Mesenchymal stem cell (in vitro differentiated cells and primary cell): ENCODE results near the gene AFF4.
"Not testable (repeated sequence)": the region's sequence is repeated elsewhere in the genome, so short reads cannot be mapped to it uniquely, and the experiment has no call there.

ENCODE experiments used
- DNase-seq: peaks from one replicate; pipeline ENCODE4 v3.0.0-alpha.2; 2013
- H2AFZ ChIP-seq: one replicate; pipeline ENCODE4 v1.6.1; 2013; ENCODE audit warnings: low read depth, mild to moderate bottlenecking, control low read depth, inconsistent platforms, low read length, moderate library complexity
- H2AK5ac ChIP-seq: 2 replicates; pipeline ENCODE4 v1.6.1; 2013; ENCODE audit warnings: low read length, moderate library complexity, mild to moderate bottlenecking, inconsistent platforms; ENCODE audit not compliant: severe bottlenecking
- H2BK120ac ChIP-seq: one replicate; pipeline ENCODE4 v1.6.1; 2013; ENCODE audit warnings: low read depth, mild to moderate bottlenecking, inconsistent platforms, low read length, moderate library complexity
- H2BK12ac ChIP-seq, 2 experiments: one replicate each; pipeline ENCODE4 v1.6.1; 2013; ENCODE audit warnings: inconsistent platforms in 2 of 2, low read length in 2 of 2, mild to moderate bottlenecking in 2 of 2, moderate library complexity in 2 of 2, control low read depth in 1 of 2
- H2BK15ac ChIP-seq: one replicate; pipeline ENCODE4 v1.6.1; 2013; ENCODE audit warnings: mild to moderate bottlenecking, low read depth, inconsistent platforms; ENCODE audit not compliant: poor library complexity, severe bottlenecking
- H2BK5ac ChIP-seq: 2 replicates; pipeline ENCODE4 v1.6.1; 2013; ENCODE audit warnings: low read depth, mild to moderate bottlenecking, low read length, control low read depth, inconsistent platforms; ENCODE audit not compliant: poor library complexity, severe bottlenecking
- H3K14ac ChIP-seq, 2 experiments: one replicate each; pipeline ENCODE4 v1.6.1; 2013; ENCODE audit warnings: inconsistent platforms in 2 of 2, low read length in 2 of 2, control low read depth in 1 of 2, mild to moderate bottlenecking in 1 of 2, moderate library complexity in 1 of 2
- H3K18ac ChIP-seq, 2 experiments: one replicate each; pipeline ENCODE4 v1.6.1; 2013; ENCODE audit warnings: inconsistent platforms in 2 of 2, low read length in 2 of 2, control low read depth in 1 of 2, low read depth in 1 of 2, mild to moderate bottlenecking in 1 of 2
- H3K23ac ChIP-seq, 2 experiments: one replicate each; pipeline ENCODE4 v1.6.1; 2013; ENCODE audit warnings: inconsistent platforms in 2 of 2, low read length in 2 of 2, mild to moderate bottlenecking in 2 of 2, moderate library complexity in 2 of 2, control low read depth in 1 of 2
- H3K27ac ChIP-seq: 2 replicates; pipeline ENCODE4 v1.5.1; 2013; ENCODE audit warnings: mild to moderate bottlenecking, moderate library complexity, low read length, control low read depth, inconsistent platforms; ENCODE audit not compliant: poor library complexity, severe bottlenecking
- H3K27me3 ChIP-seq, 2 experiments: 2 replicates each; pipeline versions ENCODE4 v1.6.1 to v1.7.0; 2013; ENCODE audit warnings: low read length in 2 of 2, mild to moderate bottlenecking in 2 of 2, moderate library complexity in 2 of 2, control low read depth in 1 of 2, inconsistent platforms in 1 of 2; ENCODE audit not compliant: control insufficient read depth in 1 of 2, insufficient read depth in 1 of 2
- H3K36me3 ChIP-seq, 2 experiments: 2 replicates each; pipeline versions ENCODE4 v1.6.1 to v1.7.0; 2013; ENCODE audit warnings: low read length in 2 of 2, control low read depth in 1 of 2, inconsistent platforms in 1 of 2, low read depth in 1 of 2, mild to moderate bottlenecking in 1 of 2; ENCODE audit not compliant: insufficient read depth in 2 of 2, control insufficient read depth in 1 of 2
- H3K4ac ChIP-seq, 2 experiments: one replicate each; pipeline ENCODE4 v1.6.1; 2013; ENCODE audit warnings: inconsistent platforms in 2 of 2, low read length in 2 of 2, mild to moderate bottlenecking in 2 of 2, moderate library complexity in 2 of 2, control low read depth in 1 of 2, low read depth in 1 of 2
- H3K4me1 ChIP-seq: 2 replicates; pipeline ENCODE4 v1.6.1; 2013; ENCODE audit warnings: low read depth, low read length, control low read depth; ENCODE audit not compliant: control insufficient read depth, insufficient read depth
- H3K4me2 ChIP-seq: 2 replicates; pipeline ENCODE4 v1.6.1; 2013; ENCODE audit warnings: low read length, mild to moderate bottlenecking, inconsistent platforms; ENCODE audit not compliant: poor library complexity, severe bottlenecking
- H3K4me3 ChIP-seq, 2 experiments: 2 replicates each; pipeline versions ENCODE4 v1.5.1 to v1.7.0; 2013; ENCODE audit warnings: low read length in 2 of 2, mild to moderate bottlenecking in 2 of 2, control low read depth in 1 of 2, low read depth in 1 of 2; ENCODE audit not compliant: insufficient read depth in 1 of 2
- H3K79me1 ChIP-seq: replicated peaks from 2 replicates; pipeline ENCODE4 v1.6.1; 2013; ENCODE audit warnings: mild to moderate bottlenecking, control low read depth, low read length, inconsistent platforms; ENCODE audit not compliant: poor library complexity, severe bottlenecking
- H3K9ac ChIP-seq: 2 replicates; pipeline ENCODE4 v1.7.0; 2013; ENCODE audit warnings: mild to moderate bottlenecking, low read length, moderate library complexity
- H3K9me3 ChIP-seq: 2 replicates; pipeline ENCODE4 v1.7.0; 2013; ENCODE audit warnings: mild to moderate bottlenecking, low read length; ENCODE audit not compliant: control insufficient read depth
- H4K8ac ChIP-seq: one replicate; pipeline ENCODE4 v1.6.1; 2013; ENCODE audit warnings: inconsistent platforms, mild to moderate bottlenecking, low read length, moderate library complexity
- H4K91ac ChIP-seq: one replicate; pipeline ENCODE4 v1.6.1; 2013; ENCODE audit warnings: mild to moderate bottlenecking, low read length, inconsistent platforms
- WGBS: methylation state at CpG from one replicate; pipeline ENCODE4 v1.1.7; 2013; ENCODE audit warnings: mixed read lengths; 5-methylcytosine and 5-hydroxymethylcytosine counted together

Gene AFF4

GRCh38 chr5:132859889-132860437, 103.5 kb downstream of the AFF4 start:
- H3K27me3 ChIP-seq, result no peaks in the 10 kb centered on the region
- H3K4ac ChIP-seq, result no peak overlapping the region
- no peak overlapping the region for H3K14ac ChIP-seq
- H3K18ac ChIP-seq, result no peak overlapping the region
- H2BK12ac ChIP-seq, result no peak overlapping the region
- no peak overlapping the region for H2AFZ ChIP-seq
- no peak overlapping the region for H2BK120ac ChIP-seq
- no peak overlapping the region for H4K91ac ChIP-seq
- H3K4me2 ChIP-seq, result no peak overlapping the region
- no peak overlapping the region for H3K23ac ChIP-seq
- no peaks in the 10 kb centered on the region for H3K36me3 ChIP-seq
- no peak overlapping the region for H2BK5ac ChIP-seq
- 74% methylated on average over 2 of the region's 2 CpGs for WGBS
- no peak overlapping the region for H3K9ac ChIP-seq
- H4K8ac ChIP-seq, result no peak overlapping the region
- no peak overlapping the region for H3K27ac ChIP-seq
- H3K79me1 ChIP-seq, result no peaks in the 10 kb centered on the region
- no peak overlapping the region for H2BK15ac ChIP-seq
- no peak for DNase-seq
- H2AK5ac ChIP-seq, result no peak overlapping the region
- no peaks in the 10 kb centered on the region for H3K9me3 ChIP-seq
- no peaks in the 10 kb centered on the region for H3K4me1 ChIP-seq
- no peak overlapping the region for H3K4me3 ChIP-seq

DNA sequence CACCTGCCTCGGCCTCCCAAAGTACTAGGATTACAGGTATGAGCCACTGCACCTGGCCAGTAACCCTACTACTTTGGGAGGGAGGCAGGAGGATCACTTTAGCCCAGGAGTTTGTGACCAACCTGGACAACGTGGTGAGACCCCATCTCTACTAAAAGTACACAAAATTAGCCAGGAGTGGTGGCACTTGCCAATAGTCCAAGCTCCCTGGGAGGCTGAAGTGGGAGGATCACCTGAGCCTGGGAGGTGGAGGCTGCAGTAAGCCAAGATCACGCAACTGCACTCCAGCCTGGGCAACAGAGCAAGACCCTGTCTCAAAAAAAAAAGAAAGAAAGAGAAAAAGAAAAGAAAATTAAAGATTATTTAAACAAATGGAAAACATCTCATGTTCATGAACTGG, 107.4 kb downstream of the AFF4 start:
- H2BK120ac ChIP-seq, result no peak overlapping the region

GRCh38 chr5:132854992-132855391, 108.4 kb downstream of the AFF4 start:
- H2BK12ac ChIP-seq, H3K23ac ChIP-seq, H2AFZ ChIP-seq, H3K9me3 ChIP-seq, H3K14ac ChIP-seq, H2AK5ac ChIP-seq, H3K27ac ChIP-seq, H3K4me3 ChIP-seq, H3K4me2 ChIP-seq, H3K4ac ChIP-seq, DNase-seq, H3K9ac ChIP-seq, H4K8ac ChIP-seq, H3K27me3 ChIP-seq, H3K36me3 ChIP-seq, H2BK120ac ChIP-seq, H3K79me1 ChIP-seq, H2BK15ac ChIP-seq, H4K91ac ChIP-seq, H2BK5ac ChIP-seq, H3K4me1 ChIP-seq, H3K18ac ChIP-seq: not testable (repeated sequence)
- WGBS, result 93% methylated on average over 5 of the region's 5 CpGs

More for the DNA sequence above, 107.4 kb downstream of the AFF4 start:
- Histone ChIP-seq H2BK12ac (no peak overlapping the region), H2BK5ac (no peak overlapping the region), H2AFZ (no peak overlapping the region), H3K36me3 (no peaks in the 10 kb centered on the region), H3K14ac (no peak overlapping the region), H3K4me1 (no peaks in the 10 kb centered on the region), H3K4ac (no peak overlapping the region), H3K79me1 (no peaks in the 10 kb centered on the region), H3K4me3 (no peak overlapping the region), H3K27ac (no peak overlapping the region), H4K91ac (no peak overlapping the region), H3K27me3 (no peaks in the 10 kb centered on the region), H3K4me2 (no peak overlapping the region), H3K9me3 (no peaks in the 10 kb centered on the region), H3K23ac (no peak overlapping the region), H2AK5ac (no peak overlapping the region), H3K9ac (no peak overlapping the region), H2BK15ac (no peak overlapping the region), H3K18ac (no peak overlapping the region), H4K8ac (no peak overlapping the region)
- no peak for DNase-seq
- WGBS, result 100% methylated on average over 2 of the region's 3 CpGs

DNA sequence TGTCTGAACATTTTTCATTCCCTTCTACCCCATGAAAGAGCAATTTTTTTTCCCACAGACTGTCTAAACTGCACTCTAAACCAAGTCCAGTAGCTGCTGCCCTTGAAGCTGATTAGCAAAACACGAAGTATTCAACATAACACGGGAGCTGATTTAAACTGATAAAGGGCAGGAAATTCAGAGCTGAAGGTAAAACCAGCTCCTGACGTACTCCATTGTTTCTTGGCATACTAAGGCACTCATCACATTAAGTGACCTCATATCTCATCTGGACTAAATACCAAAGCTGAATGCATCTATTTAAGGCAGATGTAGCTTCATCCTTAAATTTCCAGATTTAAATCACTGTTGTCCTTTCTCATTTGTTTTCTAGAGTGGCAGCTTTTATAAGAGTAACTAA, 109.1 kb downstream of the AFF4 start:
- Histone ChIP-seq H3K14ac (no peak overlapping the region), H3K18ac (no peak overlapping the region), H3K23ac (no peak overlapping the region), H2BK15ac (no peak overlapping the region), H2BK12ac (no peak overlapping the region), H2BK5ac (no peak overlapping the region), H3K4me2 (no peak overlapping the region), H4K8ac (no peak overlapping the region), H3K4me3 (no peak overlapping the region), H2AFZ (no peak overlapping the region), H2AK5ac (no peak overlapping the region), H3K36me3 (no peaks in the 10 kb centered on the region), H3K4me1 (no peaks in the 10 kb centered on the region), H3K4ac (no peak overlapping the region), H4K91ac (no peak overlapping the region), H3K79me1 (no peaks in the 10 kb centered on the region), H3K9ac (no peak overlapping the region), H2BK120ac (no peak overlapping the region), H3K27ac (no peak overlapping the region), H3K27me3 (no peaks in the 10 kb centered on the region), H3K9me3 (no peaks in the 10 kb centered on the region)
- DNase-seq, result no peak
- WGBS, result 58% methylated on average over 3 of the region's 3 CpGs
